NOMO-1 treated with DMSO at 0.1 percent for 48 hours (cell line): ENCODE measurements around the gene CUBN.

Experiments used
- DNase-seq: peaks from one replicate; lab custom pipeline; 2025; ENCODE audit not compliant: unreplicated experiment; lab: John Stamatoyannopoulos, UW

The CUBN gene

GRCh38 chr10:17129741-17130140 lies at the start of gene CUBN:
CUBN (minus strand) TSS chr10:17129811; CDS start chr10:17129765, 46 bp downstream.
- no peak for DNase-seq

GRCh38 chr10:17179002-17179401 lies 49.4 kb upstream of the CUBN start:
- DNase-seq, result peak; percentile 50

DNA sequence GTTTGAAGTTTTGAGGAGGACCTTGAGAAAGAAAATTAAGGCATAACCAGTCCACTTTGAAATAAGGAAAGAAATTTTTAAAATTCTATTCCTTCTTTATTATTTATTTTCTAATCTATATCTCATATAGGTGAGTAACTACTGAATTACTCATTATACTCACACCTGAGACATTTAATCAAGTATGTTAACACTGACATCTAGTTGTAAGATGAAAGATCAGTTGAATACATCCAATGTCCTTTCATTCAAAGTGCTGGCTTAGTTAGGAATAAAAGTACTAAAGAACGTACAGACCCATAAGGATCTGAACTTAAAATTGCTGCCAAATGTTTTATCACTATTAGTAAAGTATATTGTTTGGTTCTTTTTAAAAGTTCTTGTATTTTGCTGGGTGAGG lies 48.4 kb upstream of the CUBN start:
- no peak for DNase-seq

GRCh38 chr10:17177014-17177413 lies 47.4 kb upstream of the CUBN start:
- no peak for DNase-seq

DNA sequence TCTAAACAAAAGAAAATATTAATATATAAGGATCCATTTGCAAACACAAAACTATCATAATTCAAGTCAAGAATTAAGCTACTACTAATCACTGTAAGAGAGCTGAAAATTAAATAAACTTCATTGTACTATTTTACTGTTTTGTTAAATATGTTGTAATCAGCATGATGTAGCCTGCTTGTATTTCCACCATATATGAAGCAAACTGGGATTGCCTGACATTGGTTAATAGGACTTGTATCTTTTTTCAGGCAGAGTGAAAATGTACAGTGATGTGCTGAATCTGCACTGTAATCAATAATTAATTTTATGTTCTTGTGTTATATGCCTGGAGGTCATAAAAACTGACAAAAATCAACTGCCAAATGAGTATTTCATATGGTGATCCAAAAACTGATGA lies 46.5 kb upstream of the CUBN start:
- no peak for DNase-seq

DNA sequence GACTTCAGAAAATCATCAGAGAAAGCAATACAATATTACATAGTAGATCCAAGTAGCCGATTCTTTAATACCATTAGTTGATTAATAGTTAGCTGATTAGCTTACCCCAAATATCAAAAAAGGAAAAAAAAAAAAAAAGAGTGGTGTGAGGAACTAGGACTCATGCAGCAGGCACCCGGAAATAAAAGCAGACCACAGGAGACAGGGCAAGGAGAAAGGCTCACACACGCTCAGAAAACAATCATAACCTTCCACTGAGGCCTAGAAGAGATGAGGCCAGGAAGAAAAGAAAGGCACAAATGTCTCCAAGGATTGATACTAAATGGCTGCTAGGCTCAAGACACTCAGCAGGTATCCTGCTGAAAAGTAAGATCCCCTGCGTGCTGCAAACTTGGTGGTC lies 45.9 kb upstream of the CUBN start:
- peak; percentile 27 for DNase-seq

DNA sequence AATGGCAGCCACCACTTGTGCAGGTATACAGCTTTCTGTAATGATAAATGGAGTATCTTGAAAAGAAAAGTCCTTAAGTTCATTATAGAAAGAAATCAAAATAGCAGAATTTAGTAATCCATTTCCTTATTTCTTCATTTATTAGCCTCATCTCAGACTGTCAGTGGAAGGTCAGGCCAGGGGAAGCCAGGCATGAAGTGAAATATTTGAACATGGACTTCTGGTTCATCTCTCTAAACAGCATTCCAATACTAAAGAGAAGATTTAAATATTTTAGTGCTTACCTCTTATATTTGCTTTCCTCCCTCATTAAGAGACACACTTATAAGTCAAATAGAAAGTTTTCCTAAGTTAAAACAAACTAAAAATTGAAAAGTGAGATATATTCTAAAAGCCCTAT lies 45.0 kb upstream of the CUBN start:
- no peak for DNase-seq

- no peak for DNase-seq
Observed at GRCh38 chr10:17171141-17171641, 41.6 kb upstream of the CUBN start.

- DNase-seq, result no peak
Observed at GRCh38 chr10:17169803-17170202, 40.2 kb upstream of the CUBN start.

DNA sequence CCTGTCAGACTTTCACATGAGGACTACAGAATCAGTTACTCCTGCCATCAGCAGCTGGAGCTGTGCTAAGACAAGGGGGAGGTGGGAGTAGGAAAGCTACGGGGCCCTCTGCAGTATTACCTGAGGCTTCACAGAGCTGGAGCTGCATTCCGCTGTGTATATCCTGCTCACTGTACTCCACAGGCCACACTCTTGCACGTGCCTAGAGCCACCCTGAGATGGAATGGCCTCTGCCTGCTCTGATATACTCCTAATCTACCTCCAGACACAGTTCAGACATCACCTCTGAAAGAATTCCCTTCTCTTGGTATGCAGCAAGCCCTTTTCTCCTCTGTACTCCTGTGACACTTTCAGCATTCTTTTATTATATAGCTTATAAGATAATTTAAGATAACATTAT lies 37.1 kb upstream of the CUBN start:
- no peak for DNase-seq

- no peak for DNase-seq
Observed at GRCh38 chr10:17162828-17163227, 33.2 kb upstream of the CUBN start.

DNA sequence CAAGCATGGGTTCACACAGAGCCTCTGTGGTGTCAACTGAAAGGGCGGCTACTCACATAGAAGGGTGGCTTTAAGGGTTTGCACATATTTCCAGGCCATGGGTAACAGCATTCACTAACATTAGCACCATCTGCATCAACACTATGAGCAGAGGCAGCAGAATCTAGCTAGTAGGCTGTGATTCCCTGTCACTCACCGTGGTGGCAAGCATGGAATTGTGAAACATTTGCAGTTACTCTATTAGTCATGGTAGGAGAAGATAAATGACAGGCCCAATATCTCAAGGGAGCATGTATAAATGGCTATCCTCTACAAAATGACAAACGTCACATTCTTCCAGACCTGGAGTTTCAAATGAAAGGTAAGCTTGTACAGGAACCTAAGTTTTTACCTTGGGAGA lies 32.2 kb upstream of the CUBN start:
- DNase-seq, result no peak

DNA sequence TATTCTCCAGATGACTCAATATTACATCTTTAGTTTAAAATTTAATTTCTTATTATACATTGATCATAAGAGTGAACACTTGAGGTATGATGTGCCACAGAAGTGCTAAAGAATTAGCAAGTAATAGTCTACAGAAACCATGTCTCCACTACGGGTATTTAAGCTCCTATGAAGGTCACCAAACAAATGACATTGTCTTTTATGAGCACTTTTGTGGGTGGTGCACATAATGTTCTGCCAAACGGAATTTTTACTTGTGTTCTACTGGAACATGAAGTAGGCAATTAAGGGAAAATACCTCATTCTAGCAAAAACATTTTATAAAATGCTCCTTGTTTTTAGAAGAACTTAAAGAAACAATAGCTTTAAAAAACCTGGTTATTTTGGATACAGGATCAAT lies 27.4 kb upstream of the CUBN start:
- DNase-seq, result no peak

- no peak for DNase-seq
Observed at GRCh38 chr10:17155826-17156225, 26.2 kb upstream of the CUBN start.

GRCh38 chr10:17154116-17154515 lies 24.5 kb upstream of the CUBN start:
- DNase-seq, result no peak

DNA sequence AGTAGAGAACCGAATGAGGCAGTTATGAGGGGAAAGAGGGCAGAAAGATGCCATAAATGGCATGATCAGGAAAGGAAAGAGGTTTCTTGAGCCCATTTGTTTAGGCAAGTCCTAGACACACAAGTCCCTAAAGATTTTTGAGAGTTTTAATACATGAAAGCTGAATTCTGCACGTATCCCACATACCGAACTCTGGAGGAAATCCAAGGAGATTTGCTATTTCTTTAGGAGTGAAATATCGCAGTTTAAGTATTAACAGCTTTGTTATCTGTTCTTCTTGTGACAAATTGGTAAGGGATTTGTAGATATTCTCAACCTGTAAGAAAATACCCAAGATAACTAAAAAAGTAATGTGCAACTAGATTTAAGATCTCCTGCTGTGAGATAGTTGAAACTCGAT lies 23.7 kb upstream of the CUBN start:
- DNase-seq, result no peak

- DNase-seq, result no peak
Observed at GRCh38 chr10:17151716-17152115, 22.1 kb upstream of the CUBN start.

DNA sequence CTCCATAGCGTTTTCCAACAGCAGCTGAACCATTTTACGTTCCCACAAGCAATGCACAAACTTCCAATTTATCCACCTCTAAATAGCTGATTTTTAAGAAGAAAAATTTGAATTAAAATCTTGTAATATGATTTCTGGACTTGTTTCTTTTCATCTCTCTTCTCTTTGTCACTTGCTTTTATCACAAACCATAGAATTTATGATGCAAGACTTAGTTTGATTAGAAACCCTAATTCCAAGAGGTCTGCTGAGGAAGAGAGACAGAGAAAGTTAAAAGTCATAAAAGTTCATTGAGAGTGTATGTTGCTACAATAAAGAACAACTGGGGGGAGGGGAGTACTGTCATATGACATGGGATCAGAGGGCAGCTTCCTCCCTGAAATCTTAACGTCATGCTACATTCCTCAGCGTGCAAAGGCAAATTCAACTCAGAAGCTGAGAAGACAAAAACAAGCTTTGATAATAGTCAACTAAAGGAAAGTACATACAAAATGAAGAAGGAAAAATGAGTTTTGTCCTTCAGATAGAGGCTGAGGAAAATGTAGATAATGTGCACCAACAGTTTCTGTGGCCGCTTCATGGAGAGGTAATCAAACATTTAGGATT lies 18.4 kb upstream of the CUBN start:
- DNase-seq, result peak; percentile 9

DNA sequence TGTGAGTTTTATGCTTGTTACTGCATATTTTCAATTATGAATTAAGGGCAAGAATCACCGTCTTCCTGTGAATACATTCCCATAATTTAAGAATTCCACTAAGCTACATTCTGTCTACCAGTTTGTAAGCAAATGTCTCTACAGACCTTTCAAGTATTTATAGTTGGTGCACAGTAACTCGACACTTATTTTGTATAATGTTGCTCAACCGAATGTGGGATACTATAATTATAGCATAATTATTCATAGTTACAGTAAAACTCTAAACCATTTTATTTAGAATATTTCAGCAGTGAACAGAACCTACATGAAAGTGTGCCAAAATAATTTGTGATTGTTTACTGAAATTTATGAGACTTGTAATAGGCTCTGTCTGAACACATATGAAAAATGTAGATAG lies 17.3 kb upstream of the CUBN start:
- DNase-seq, result no peak

DNA sequence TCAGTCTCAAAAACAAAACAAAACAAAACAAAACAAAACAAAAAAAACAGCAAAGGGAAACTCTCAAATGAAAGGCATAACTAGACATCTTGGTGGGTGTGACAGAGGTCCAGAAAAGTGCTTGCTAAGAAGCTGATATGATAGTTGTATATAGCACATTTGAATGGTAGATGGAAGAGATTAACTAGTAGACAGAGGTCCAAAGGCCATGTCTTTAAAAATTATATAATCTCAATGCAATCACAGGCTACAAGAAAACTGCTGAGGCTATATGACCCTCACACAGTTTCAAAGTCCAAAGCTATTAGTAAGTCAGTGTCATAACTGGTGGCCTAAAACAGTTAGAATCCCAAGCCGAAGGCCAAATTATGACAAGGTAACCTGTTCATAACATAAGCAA lies 15.6 kb upstream of the CUBN start:
- no peak for DNase-seq

- no peak for DNase-seq
Observed at GRCh38 chr10:17144757-17145156, 15.1 kb upstream of the CUBN start.

- DNase-seq, result no peak
Observed at GRCh38 chr10:17144032-17144431, 14.4 kb upstream of the CUBN start.

GRCh38 chr10:17143055-17143690 lies 13.6 kb upstream of the CUBN start:
- DNase-seq, result no peak
